GM23338 (cell line): Measurements from ENCODE around the gene COL21A1. TPM values are rescaled to one million over a fixed set of nuclear protein-coding genes. Genes with fewer than 3 reads are reported as not detected.

ENCODE experiments used
- CREB1 ChIP-seq: fragments of 250-450 bp; sonication (Bioruptor Pico); IDR thresholded peaks from 2 replicates; pipeline ENCODE4 v1.5.0; 2020; ENCODE audit warnings: low read depth, mild to moderate bottlenecking, moderate library complexity
- ETS1 ChIP-seq: IDR thresholded peaks from 2 replicates; pipeline ENCODE4 v1.6.1; 2016; ENCODE audit warnings: antibody characterized with exemption
- EZH2phosphoT487 ChIP-seq: fragments of 200-600 bp; sonication (generic); IDR thresholded peaks from one replicate; pipeline ENCODE4 v1.8.1; 2018; ENCODE audit warnings: antibody characterized with exemption; ENCODE audit not compliant: unreplicated experiment
- JUNB ChIP-seq: IDR thresholded peaks from one replicate; pipeline ENCODE4 v1.6.1; 2016; ENCODE audit warnings: antibody characterized with exemption; ENCODE audit not compliant: unreplicated experiment
- POLR2AphosphoS5 ChIP-seq: IDR thresholded peaks from 2 replicates; pipeline ENCODE4 v1.6.1; 2016; ENCODE audit warnings: antibody characterized with exemption, low read depth
- REST ChIP-seq: IDR thresholded peaks from one replicate; pipeline ENCODE4 v1.6.1; 2018; ENCODE audit warnings: antibody characterized with exemption; ENCODE audit not compliant: unreplicated experiment
- ZNF331 ChIP-seq: fragments of 250-450 bp; sonication (Bioruptor Pico); IDR thresholded peaks from 2 replicates; pipeline ENCODE4 v1.5.0; 2020; ENCODE audit warnings: low read depth, mild to moderate bottlenecking, moderate library complexity
- ZNF462 ChIP-seq: fragments of 250-450 bp; sonication (Bioruptor Pico); IDR thresholded peaks from 2 replicates; pipeline ENCODE4 v1.5.0; 2020; ENCODE audit warnings: mild to moderate bottlenecking, moderate library complexity
- polyA plus RNA-seq: library from polyadenylated mRNA; unstranded; fragments of >200 nt; fragmentation: Nextera tagmentation; extraction: Ambion mirVana; gene quantifications from 2 replicates; pipeline ENCODE4 v1.2.1, GENCODE V29; 2016
- total RNA-seq: library from RNA; depleted of rRNA; stranded (reverse); fragments of >200 nt; shearing (Covaris generic); gene quantifications from 2 replicates; pipeline ENCODE4 v1.2.3, GENCODE V29; 2014

COL21A1 gene
- total and polyA plus RNA-seq, 2 experiments from 2014 or later: 5.0 to 6.2 TPM

GRCh38 chr6:56204134-56204533 lies 43.2 kb downstream of the COL21A1 start (continued):
- TF ChIP-seq ZNF462 (CRISPR knock-in tag) (no peak), ZNF331 (CRISPR knock-in tag) (no peak), CREB1 (CRISPR knock-in tag) (no peak), POLR2AphosphoS5 (no peak), JUNB (no peak), ETS1 (no peak), EZH2phosphoT487 (no peak), REST (no peak)
